Esophagus squamous epithelium (tissue), 5 donors: ENCODE data around the gene SH3RF1. TPM values are rescaled to one million over a fixed set of nuclear protein-coding genes. Genes with fewer than 3 reads are reported as not detected.

ENCODE experiments used
- DNase-seq: peaks from one replicate; lab custom pipeline; 2025; lab: John Stamatoyannopoulos, UW
- H3K27ac ChIP-seq, 4 donors: fragments of 200-600 bp; sonication (generic); one replicate each; pipeline ENCODE4 v1.5.1; 2016 to 2019; ENCODE audit warnings: mild to moderate bottlenecking in 1 of 4
- H3K27me3 ChIP-seq, 4 donors: fragments of 200-600 bp; sonication (generic); 1 replicate in 3 of 4; 2 replicates in 1 of 4; pipeline versions ENCODE4 v1.5.1 to v1.6.0; 2017 to 2021; ENCODE audit warnings: antibody characterized with exemption in 1 of 4
- H3K36me3 ChIP-seq, 3 donors: fragments of 200-600 bp; sonication (generic); one replicate each; pipeline ENCODE4 v1.5.1; 2016 to 2019
- H3K4me1 ChIP-seq, 3 donors: fragments of 200-600 bp; sonication (generic); one replicate each; pipeline ENCODE4 v1.5.1; 2017 to 2019
- H3K4me3 ChIP-seq, 4 donors: fragments of 200-600 bp; sonication (generic); 1 replicate in 3 of 4; 2 replicates in 1 of 4; pipeline ENCODE4 v1.5.1; 2016 to 2019; ENCODE audit warnings: mild to moderate bottlenecking in 2 of 4, moderate library complexity in 1 of 4
- H3K9me3 ChIP-seq, 3 donors: fragments of 200-600 bp; sonication (generic); one replicate each; pipeline ENCODE4 v1.5.1; 2016 to 2019
- CTCF ChIP-seq, 6 experiments: fragments of 450-650 bp in 4 of 6; fragments of 200-600 bp in 2 of 6; sonication (generic) in 2 of 6; IDR thresholded peaks; one replicate each; pipeline ENCODE4 v1.5.1; 2016 to 2019; ENCODE audit warnings: antibody characterized with exemption in 6 of 6, mild to moderate bottlenecking in 4 of 6, moderate library complexity in 4 of 6
- POLR2A ChIP-seq, 4 donors: fragments of 450-650 bp; IDR thresholded peaks; one replicate each; pipeline ENCODE4 v1.6.1; 2017; ENCODE audit warnings: antibody characterized with exemption in 4 of 4, mild to moderate bottlenecking in 4 of 4, moderate library complexity in 3 of 4
- WGBS, 2 donors: methylation state at CpG; one replicate each; pipeline ENCODE4 v1.1.5; 2018; 5-methylcytosine and 5-hydroxymethylcytosine counted together
- intact Hi-C: fragments of 100-400 bp; cut with DNase I; formaldehyde crosslinking; loops from one replicate; pipeline ENCODE4 v1.15.0; 2022
- total RNA-seq, 4 donors: library from RNA; depleted of rRNA; stranded (reverse); fragments of >200 nt; gene quantifications; one replicate each; pipeline ENCODE4 v1.1.0, GENCODE V29; 2016
- donor health status: DM: yes; HTN: yes; CAD: no.

SH3RF1 gene
- total RNA-seq, 4 donors from 2014 or later: 3.9 to 9.3 (median 5.7) TPM

GRCh38 chr4:169252339-169253112 is 18.2 kb downstream of the SH3RF1 start:
- WGBS, 2 donors: 37 to 59% methylated on average over 4 of the region's 4 CpGs
- H3K4me3 ChIP-seq: no peak overlapping the region
- no peaks in the 10 kb centered on the region for H3K27me3 ChIP-seq
- no peaks in the 10 kb centered on the region for H3K9me3 ChIP-seq
- DNase-seq: no peak
- peaks cover 7 to 76% (median 7%) of the 10 kb centered on the region in 3 donors for H3K4me1 ChIP-seq
- H3K36me3 ChIP-seq: no peaks in the 10 kb centered on the region
- intact Hi-C loops: no loop called here
- H3K27ac ChIP-seq: peak overlapping the region in 1 of 4 donors; percentile 40
- no peak for TF ChIP-seq CTCF (IDR thresholded peaks at IDR 0.05)
- no peak for TF ChIP-seq POLR2A (IDR thresholded peaks at IDR 0.05)

- peaks cover 7 to 67% (median 7%) of the 10 kb centered on the region in 3 donors for H3K4me1 ChIP-seq
- WGBS, 2 donors: 73 to 78% methylated on average over 13 of the region's 13 CpGs
- H3K36me3 ChIP-seq: no peaks in the 10 kb centered on the region
- TF ChIP-seq CTCF (IDR thresholded peaks at IDR 0.05) (no peak), POLR2A (IDR thresholded peaks at IDR 0.05) (no peak)
- H3K4me3 ChIP-seq: no peak overlapping the region
- no peaks in the 10 kb centered on the region for H3K27me3 ChIP-seq
- no peak for DNase-seq
- no peak overlapping the region for H3K27ac ChIP-seq
- H3K9me3 ChIP-seq: no peaks in the 10 kb centered on the region
- intact Hi-C loops: no loop called here
These were observed 19.2 kb downstream of the SH3RF1 start for GRCh38 chr4:169251291-169252235.

- intact Hi-C loops: no loop called here
- WGBS, 2 donors: 82 to 93% methylated on average over 1 of the region's 1 CpG
- no peak for TF ChIP-seq CTCF (IDR thresholded peaks at IDR 0.05)
- TF ChIP-seq POLR2A (IDR thresholded peaks at IDR 0.05): no peak
- H3K4me3 ChIP-seq: no peak overlapping the region
- H3K27ac ChIP-seq: no peak overlapping the region
- H3K27me3 ChIP-seq: no peaks in the 10 kb centered on the region
- no peak for DNase-seq
- no peaks in the 10 kb centered on the region for H3K36me3 ChIP-seq
- H3K4me1 ChIP-seq: peaks cover 7 to 59% (median 7%) of the 10 kb centered on the region in 3 donors
- no peaks in the 10 kb centered on the region for H3K9me3 ChIP-seq
These were observed 20.0 kb downstream of the SH3RF1 start for GRCh38 chr4:169250796-169251195.

DNA sequence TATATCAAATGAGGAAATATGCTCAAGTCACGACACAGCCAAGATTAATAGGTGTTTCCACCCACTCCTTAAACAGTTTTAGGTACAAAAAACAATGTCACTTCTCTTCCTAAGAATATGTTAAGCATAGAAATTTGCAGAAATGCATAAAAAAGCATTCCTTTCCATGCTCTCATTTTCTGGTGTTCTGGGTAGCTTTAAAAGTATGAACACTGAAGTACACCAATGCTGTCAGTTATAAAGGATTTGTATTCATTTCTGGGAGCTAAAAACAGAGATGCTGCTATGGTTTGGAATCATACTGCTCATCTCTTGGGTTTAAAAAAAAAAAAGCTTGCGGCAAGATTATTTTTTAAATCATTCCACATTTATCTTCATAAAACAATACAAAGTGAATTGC is 20.8 kb downstream of the SH3RF1 start:
- intact Hi-C loops: no loop called here
- H3K27ac ChIP-seq: peak overlapping the region in 1 of 4 donors; percentile 19
- no peak overlapping the region for H3K4me3 ChIP-seq
- H3K9me3 ChIP-seq: no peaks in the 10 kb centered on the region
- H3K4me1 ChIP-seq: peaks cover 6 to 53% (median 7%) of the 10 kb centered on the region in 3 donors
- no peaks in the 10 kb centered on the region for H3K36me3 ChIP-seq
- TF ChIP-seq CTCF (IDR thresholded peaks at IDR 0.05) (no peak), POLR2A (IDR thresholded peaks at IDR 0.05) (no peak)
- DNase-seq: no peak
- H3K27me3 ChIP-seq: no peaks in the 10 kb centered on the region
- WGBS, 2 donors: 57 to 59% methylated on average over 2 of the region's 2 CpGs
